Natural killer cell (primary cell): ENCODE measurements around the gene SCN10A. TPM values are rescaled to one million over a fixed set of nuclear protein-coding genes. Genes with fewer than 3 reads are reported as not detected.

Source experiments
- ATAC-seq, 3 donors: fragments of 150-1000 bp in 2 of 3; fragments of 200-7000 bp in 1 of 3; cut with Tn5 transposase; 1 replicate in 1 of 3; 2 replicates in 2 of 3; pipeline ENCODE4 v1.10.0; 2021; ENCODE audit warnings: mild to moderate bottlenecking in 2 of 3, moderate library complexity in 2 of 3
- DNase-seq, 2 donors: peaks; one replicate each; pipeline versions ENCODE4 v3.0.0 to v3.0.0-alpha.2; 2013 to 2021; ENCODE audit warnings: mixed read lengths in 1 of 2
- H3K27ac ChIP-seq: one replicate; pipeline ENCODE4 v1.5.1; 2013; ENCODE audit warnings: mild to moderate bottlenecking, low read length
- H3K27me3 ChIP-seq: one replicate; pipeline ENCODE4 v1.6.1; 2013; ENCODE audit warnings: low read length; ENCODE audit not compliant: control insufficient read depth, insufficient read depth
- H3K36me3 ChIP-seq: one replicate; pipeline ENCODE4 v1.6.1; 2013; ENCODE audit warnings: low read length; ENCODE audit not compliant: control insufficient read depth, insufficient read depth
- H3K4me1 ChIP-seq: one replicate; pipeline ENCODE4 v1.6.1; 2013; ENCODE audit warnings: low read length; ENCODE audit not compliant: control insufficient read depth, insufficient read depth
- H3K4me3 ChIP-seq: one replicate; pipeline ENCODE4 v1.5.1; 2013; ENCODE audit warnings: low read length
- H3K9me3 ChIP-seq: one replicate; pipeline ENCODE4 v1.6.1; 2013; ENCODE audit warnings: low read length; ENCODE audit not compliant: control insufficient read depth, insufficient read depth
- H3K27ac Mint-ChIP-seq, 2 donors: one replicate each; pipeline ENCODE4 v1.8.0; 2022; ENCODE audit warnings: mild to moderate bottlenecking in 2 of 2, mixed read lengths in 2 of 2, moderate library complexity in 1 of 2
- H3K27me3 Mint-ChIP-seq, 2 donors: one replicate each; pipeline ENCODE4 v1.8.0; 2022; ENCODE audit warnings: low read depth in 2 of 2, mixed read lengths in 2 of 2
- H3K36me3 Mint-ChIP-seq: one replicate; pipeline ENCODE4 v1.8.0; 2022; ENCODE audit warnings: mixed read lengths
- H3K4me1 Mint-ChIP-seq, 2 donors: one replicate each; pipeline ENCODE4 v1.8.0; 2022; ENCODE audit warnings: mixed read lengths in 2 of 2
- H3K4me3 Mint-ChIP-seq: one replicate; pipeline ENCODE4 v1.8.0; 2022; ENCODE audit warnings: mild to moderate bottlenecking, moderate library complexity, mixed read lengths
- H3K9me3 Mint-ChIP-seq, 2 donors: one replicate each; pipeline ENCODE4 v1.8.0; 2022; ENCODE audit warnings: mixed read lengths in 2 of 2
- CTCF ChIP-seq: fragments of 200-600 bp; IDR thresholded peaks from one replicate; pipeline ENCODE4 v1.8.0; 2022; ENCODE audit warnings: antibody characterized with exemption
- WGBS: methylation state at CpG from one replicate; pipeline ENCODE4 v1.1.7; 2013; ENCODE audit warnings: missing lambda C conversion rate; ENCODE audit not compliant: insufficient coverage; 5-methylcytosine and 5-hydroxymethylcytosine counted together
- intact Hi-C: fragments of 100-400 bp; cut with micrococcal nuclease; formaldehyde crosslinking; loops from one replicate; pipeline ENCODE4 v1.14.2; 2022
- total RNA-seq, 4 donors: library from RNA; stranded (reverse); fragments of 120-200 nt in 1 of 4; gene quantifications; one replicate each; pipeline versions ENCODE4 v1.2.3 to v1.2.4, GENCODE V29; 2013 to 2022

Gene SCN10A
- total RNA-seq, 3 donors from 2014 or later (not counting 1 experiment from before 2014, with no cell fraction given) = not detected

- Histone ChIP-seq H3K9me3 (no peaks in the 10 kb centered on the region), H3K27ac (no peak overlapping the region), H3K36me3 (no peaks in the 10 kb centered on the region), H3K4me3 (no peak overlapping the region), H3K27me3 (peaks cover 10% of the 10 kb centered on the region), H3K4me1 (peaks cover 20% of the 10 kb centered on the region)
- ATAC-seq (peak; percentile 70 to 80 (median 77)), DNase-seq (peak; percentile 40 to 88)
- no peak overlapping the region for H3K4me3 Mint-ChIP-seq
- 16% methylated on average over 17 of the region's 19 CpGs for WGBS
- no peak overlapping the region for H3K27ac Mint-ChIP-seq
- no peaks in the 10 kb centered on the region for H3K9me3 Mint-ChIP-seq
- H3K27me3 Mint-ChIP-seq = peaks cover 17 to 24% of the 10 kb centered on the region in 2 donors
- TF ChIP-seq CTCF = peak; percentile 77
- H3K36me3 Mint-ChIP-seq = no peaks in the 10 kb centered on the region
- H3K4me1 Mint-ChIP-seq = peaks cover 0 to 9% of the 10 kb centered on the region in 2 donors
- intact Hi-C loops = loop anchor here (1.0 to 10.0 kb wide), 2 partner anchors 130 to 156 kb away; partner anchors contain the start of gene EXOG
Measured at GRCh38 chr3:38651153-38651789, 164.7 kb downstream of the SCN10A start.

- intact Hi-C loops = loop anchor here (10.0 kb wide), 1 partner anchor 156 kb away; the partner anchor contains the start of gene EXOG
- H3K27me3 ChIP-seq = peaks cover 10% of the 10 kb centered on the region
- peaks cover 20% of the 10 kb centered on the region for H3K4me1 ChIP-seq
- Mint-ChIP-seq H3K36me3 (no peaks in the 10 kb centered on the region), H3K9me3 (no peaks in the 10 kb centered on the region), H3K4me1 (peaks cover 0 to 5% of the 10 kb centered on the region in 2 donors), H3K4me3 (no peak overlapping the region), H3K27me3 (peaks cover 13 to 18% of the 10 kb centered on the region in 2 donors), H3K27ac (no peak overlapping the region)
- TF ChIP-seq CTCF = no peak
- no peak overlapping the region for H3K4me3 ChIP-seq
- WGBS = 80% methylated on average over 14 of the region's 14 CpGs
- H3K9me3 ChIP-seq = no peaks in the 10 kb centered on the region
- no peak overlapping the region for H3K27ac ChIP-seq
- DNase-seq = peak in 1 of 2 donors; percentile 32
- H3K36me3 ChIP-seq = no peaks in the 10 kb centered on the region
- ATAC-seq = peak in 1 of 3 donors; percentile 2
Measured at GRCh38 chr3:38650248-38650951, 165.6 kb downstream of the SCN10A start.

GRCh38 chr3:38649500-38650247 lies 166.3 kb downstream of the SCN10A start, which contains the start of gene SCN5A:
Gene SCN5A, minus strand, starts transcription at chr3:38649687. Its CDS starts 16,380 bp downstream, at chr3:38633307.
- no peaks in the 10 kb centered on the region for H3K9me3 ChIP-seq
- 2% methylated on average over 76 of the region's 76 CpGs for WGBS
- H3K36me3 Mint-ChIP-seq = no peaks in the 10 kb centered on the region
- no peaks in the 10 kb centered on the region for H3K9me3 Mint-ChIP-seq
- no peaks in the 10 kb centered on the region for H3K36me3 ChIP-seq
- DNase-seq (peak in 1 of 2 donors; percentile 74), ATAC-seq (peak; percentile 36 to 76 (median 73))
- peaks cover 13 to 17% of the 10 kb centered on the region in 2 donors for H3K27me3 Mint-ChIP-seq
- peaks cover 10% of the 10 kb centered on the region for H3K27me3 ChIP-seq
- no peak within 1 kb of the TSS for H3K4me3 ChIP-seq
- H3K4me1 ChIP-seq = peaks cover 20% of the 10 kb centered on the region
- H3K4me3 Mint-ChIP-seq = peak within 1 kb of the TSS; percentile 77
- H3K27ac Mint-ChIP-seq = no peak within 1 kb of the TSS
- TF ChIP-seq CTCF = no peak
- H3K4me1 Mint-ChIP-seq = peaks cover 0 to 5% of the 10 kb centered on the region in 2 donors
- intact Hi-C loops = loop anchor here (10.0 kb wide), 1 partner anchor 155 kb away; the partner anchor contains the start of gene EXOG
- no peak within 1 kb of the TSS for H3K27ac ChIP-seq
